Loucy (cell line): Measurements from ENCODE around the gene NR1H3.

ENCODE experiments used
- EZH2phosphoT487 ChIP-seq: fragments of 200-600 bp; IDR thresholded peaks from 2 replicates; pipeline ENCODE4 v1.6.1; 2018; ENCODE audit warnings: antibody characterized with exemption, mild to moderate bottlenecking, moderate library complexity, borderline replicate concordance
- TF ChIP-seq, protein P1 (sequence below): fragments of 200-600 bp; sonication (generic); conservative IDR thresholded peaks from 2 replicates; pipeline ENCODE4 v1.5.1; 2014; ENCODE audit warnings: mild to moderate bottlenecking, antibody characterized with exemption, low read length

- TF ChIP-seq, protein P1, sequence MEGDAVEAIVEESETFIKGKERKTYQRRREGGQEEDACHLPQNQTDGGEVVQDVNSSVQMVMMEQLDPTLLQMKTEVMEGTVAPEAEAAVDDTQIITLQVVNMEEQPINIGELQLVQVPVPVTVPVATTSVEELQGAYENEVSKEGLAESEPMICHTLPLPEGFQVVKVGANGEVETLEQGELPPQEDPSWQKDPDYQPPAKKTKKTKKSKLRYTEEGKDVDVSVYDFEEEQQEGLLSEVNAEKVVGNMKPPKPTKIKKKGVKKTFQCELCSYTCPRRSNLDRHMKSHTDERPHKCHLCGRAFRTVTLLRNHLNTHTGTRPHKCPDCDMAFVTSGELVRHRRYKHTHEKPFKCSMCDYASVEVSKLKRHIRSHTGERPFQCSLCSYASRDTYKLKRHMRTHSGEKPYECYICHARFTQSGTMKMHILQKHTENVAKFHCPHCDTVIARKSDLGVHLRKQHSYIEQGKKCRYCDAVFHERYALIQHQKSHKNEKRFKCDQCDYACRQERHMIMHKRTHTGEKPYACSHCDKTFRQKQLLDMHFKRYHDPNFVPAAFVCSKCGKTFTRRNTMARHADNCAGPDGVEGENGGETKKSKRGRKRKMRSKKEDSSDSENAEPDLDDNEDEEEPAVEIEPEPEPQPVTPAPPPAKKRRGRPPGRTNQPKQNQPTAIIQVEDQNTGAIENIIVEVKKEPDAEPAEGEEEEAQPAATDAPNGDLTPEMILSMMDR: no peak
- TF ChIP-seq EZH2phosphoT487: no peak
Observed at GRCh38 chr11:47258317-47258902, 614 bp downstream of the NR1H3 start.
